ENCODE results near the gene NELFA.
"Not testable (repeated sequence)": the region's sequence is repeated elsewhere in the genome, so short reads cannot be mapped to it uniquely, and the experiment has no call there.

The NELFA gene

DNA sequence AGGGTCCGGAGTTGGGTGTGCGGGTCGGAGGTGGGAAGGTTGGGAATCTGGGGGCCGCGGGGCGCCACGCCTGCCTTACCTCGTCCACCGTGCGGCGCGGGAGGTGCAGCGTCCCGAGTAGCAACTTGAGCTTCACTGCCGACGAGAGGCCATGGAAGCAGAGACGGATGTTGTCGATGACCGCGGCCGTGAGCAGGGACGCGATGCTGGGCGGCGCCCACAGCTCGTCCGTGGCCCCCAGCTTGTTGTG lies 178 bp downstream of the NELFA start:
- TF ChIP-seq, protein P1, sequence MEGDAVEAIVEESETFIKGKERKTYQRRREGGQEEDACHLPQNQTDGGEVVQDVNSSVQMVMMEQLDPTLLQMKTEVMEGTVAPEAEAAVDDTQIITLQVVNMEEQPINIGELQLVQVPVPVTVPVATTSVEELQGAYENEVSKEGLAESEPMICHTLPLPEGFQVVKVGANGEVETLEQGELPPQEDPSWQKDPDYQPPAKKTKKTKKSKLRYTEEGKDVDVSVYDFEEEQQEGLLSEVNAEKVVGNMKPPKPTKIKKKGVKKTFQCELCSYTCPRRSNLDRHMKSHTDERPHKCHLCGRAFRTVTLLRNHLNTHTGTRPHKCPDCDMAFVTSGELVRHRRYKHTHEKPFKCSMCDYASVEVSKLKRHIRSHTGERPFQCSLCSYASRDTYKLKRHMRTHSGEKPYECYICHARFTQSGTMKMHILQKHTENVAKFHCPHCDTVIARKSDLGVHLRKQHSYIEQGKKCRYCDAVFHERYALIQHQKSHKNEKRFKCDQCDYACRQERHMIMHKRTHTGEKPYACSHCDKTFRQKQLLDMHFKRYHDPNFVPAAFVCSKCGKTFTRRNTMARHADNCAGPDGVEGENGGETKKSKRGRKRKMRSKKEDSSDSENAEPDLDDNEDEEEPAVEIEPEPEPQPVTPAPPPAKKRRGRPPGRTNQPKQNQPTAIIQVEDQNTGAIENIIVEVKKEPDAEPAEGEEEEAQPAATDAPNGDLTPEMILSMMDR (IDR thresholded peaks at IDR 0.05; ENCODE audit: low read depth, low read length) = 0 out of 2 replicates have a peak, but pooled peaks have one; percentile 4
- Histone ChIP-seq H3K27ac (peak overlapping the region; percentile 99), H3K36me3 (peaks cover 37% of the 10 kb centered on the region), H3K27me3 (ENCODE audit: insufficient read depth, low read depth, severe bottlenecking) (no peaks in the 10 kb centered on the region), H3K9me3 (ENCODE audit: severe bottlenecking) (no peaks in the 10 kb centered on the region), H3K4me3 (ENCODE audit: low read depth, low read length) (peak overlapping the region; percentile 67)
- no peak for DNase-seq

DNA sequence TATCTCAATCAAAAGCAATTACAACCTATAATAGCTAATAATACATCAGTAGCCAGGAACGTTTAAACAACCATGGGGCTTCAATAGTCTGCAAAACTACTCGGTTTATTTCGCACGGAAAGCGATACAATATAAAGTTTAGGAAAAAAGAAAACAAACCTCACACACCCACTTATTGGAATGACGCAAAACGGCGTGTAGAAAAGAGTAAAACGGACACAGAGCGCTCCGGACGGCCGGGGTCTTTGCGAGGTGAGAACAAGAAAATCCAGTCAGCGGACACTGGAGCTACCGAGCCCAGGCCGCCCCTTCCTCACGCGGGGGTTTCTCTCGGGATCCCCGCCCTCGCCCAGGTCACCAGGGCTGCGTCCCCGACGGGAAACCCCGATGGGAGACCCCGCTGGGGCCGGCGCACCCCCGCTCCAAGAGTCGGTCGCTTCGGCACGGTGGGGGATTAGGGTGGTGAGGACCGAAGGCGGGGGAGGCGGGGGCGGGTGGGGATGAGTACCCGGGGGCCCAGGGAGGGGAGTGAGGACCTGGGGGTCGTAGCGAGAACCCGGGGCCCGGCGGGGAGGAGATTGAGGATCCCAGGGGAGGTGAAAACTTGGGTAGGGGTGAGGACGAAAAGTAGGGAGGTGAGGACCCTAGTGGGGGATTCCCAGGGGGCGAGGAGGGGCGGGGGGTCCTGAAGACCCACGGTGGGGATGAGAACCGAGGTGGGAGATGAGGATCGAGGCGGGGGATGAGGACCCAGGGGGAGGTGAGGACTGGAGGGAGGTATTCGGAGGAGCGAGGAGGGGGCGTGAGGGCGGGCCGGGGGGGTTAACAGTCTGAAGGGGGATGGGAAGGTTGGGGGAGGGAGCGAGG lies 737 bp downstream of the NELFA start:
- Histone ChIP-seq H3K4me3 (ENCODE audit: low read depth, low read length) (peak overlapping the region; percentile 67), H3K36me3 (peaks cover 43% of the 10 kb centered on the region), H3K9me3 (ENCODE audit: severe bottlenecking) (no peaks in the 10 kb centered on the region), H3K27me3 (ENCODE audit: insufficient read depth, low read depth, severe bottlenecking) (no peaks in the 10 kb centered on the region), H3K27ac (peak overlapping the region; percentile 99)
- DNase-seq = no peak
- TF ChIP-seq, protein P1 (IDR thresholded peaks at IDR 0.05; ENCODE audit: low read depth, low read length) = no peak

DNA sequence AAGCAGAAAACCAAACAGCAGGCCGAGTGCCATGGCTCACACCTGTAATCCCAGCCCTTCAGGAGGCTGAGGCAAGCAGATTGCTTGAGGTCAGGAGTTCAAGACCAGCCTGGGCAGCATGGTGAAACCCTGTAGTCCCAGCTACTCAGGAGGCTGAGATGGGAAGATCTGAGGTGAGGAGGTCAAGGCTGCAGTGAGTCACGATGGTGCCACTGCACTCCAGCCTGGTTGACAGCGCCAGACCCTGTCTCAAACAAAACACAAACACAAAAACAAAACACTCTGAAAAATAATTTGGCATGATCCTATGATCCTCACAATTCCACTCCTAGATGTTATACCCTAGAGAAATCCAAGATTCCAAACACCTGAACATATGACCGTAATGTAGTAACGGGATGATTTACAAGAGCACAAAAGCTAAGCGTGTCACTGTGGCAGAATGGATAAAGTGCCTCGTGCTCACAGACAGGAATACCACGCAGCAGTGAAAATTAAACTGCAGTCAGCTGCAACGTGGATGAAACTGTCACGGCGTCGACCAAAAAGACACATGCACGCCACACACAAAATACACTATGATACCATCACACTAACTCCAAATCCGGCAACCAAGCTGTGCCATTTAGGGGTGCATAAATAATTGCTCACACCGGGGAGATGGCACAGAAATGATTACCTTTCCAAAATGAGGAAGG lies 1.7 kb downstream of the NELFA start:
- H3K27ac ChIP-seq = no peak overlapping the region
- peaks cover 48% of the 10 kb centered on the region for H3K36me3 ChIP-seq
- H3K4me3 ChIP-seq (ENCODE audit: low read depth, low read length) = peak overlapping the region; percentile 67
- DNase-seq = no peak
- H3K9me3 ChIP-seq (ENCODE audit: severe bottlenecking) = no peaks in the 10 kb centered on the region
- H3K27me3 ChIP-seq (ENCODE audit: insufficient read depth, low read depth, severe bottlenecking) = no peaks in the 10 kb centered on the region
- TF ChIP-seq, protein P1 (IDR thresholded peaks at IDR 0.05; ENCODE audit: low read depth, low read length) = no peak

DNA sequence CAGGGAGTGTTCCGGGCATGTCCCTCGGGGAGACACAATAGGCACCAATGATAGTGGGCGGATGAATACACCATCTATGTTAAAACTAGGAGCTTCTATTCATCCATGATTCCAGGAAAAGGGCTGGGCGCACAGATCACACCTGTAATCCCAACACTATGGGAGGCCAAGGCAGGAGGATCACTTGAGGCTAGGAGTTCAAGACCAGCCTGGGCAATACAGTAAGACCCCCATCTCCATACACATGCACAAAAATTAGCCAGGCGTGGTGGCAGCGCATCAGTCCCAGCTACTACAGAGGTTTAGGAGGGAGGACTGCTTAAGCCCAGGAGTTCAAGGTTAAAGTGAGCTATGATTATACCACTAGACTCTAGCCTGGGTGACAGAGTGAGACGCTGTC lies 2.4 kb downstream of the NELFA start:
- Histone ChIP-seq H3K4me3 (ENCODE audit: low read depth, low read length) (no peak overlapping the region), H3K27me3 (ENCODE audit: insufficient read depth, low read depth, severe bottlenecking) (no peaks in the 10 kb centered on the region), H3K9me3 (ENCODE audit: severe bottlenecking) (no peaks in the 10 kb centered on the region), H3K36me3 (peaks cover 48% of the 10 kb centered on the region), H3K27ac (no peak overlapping the region)
- no peak for DNase-seq
- TF ChIP-seq, protein P1 (IDR thresholded peaks at IDR 0.05; ENCODE audit: low read depth, low read length) = no peak

DNA sequence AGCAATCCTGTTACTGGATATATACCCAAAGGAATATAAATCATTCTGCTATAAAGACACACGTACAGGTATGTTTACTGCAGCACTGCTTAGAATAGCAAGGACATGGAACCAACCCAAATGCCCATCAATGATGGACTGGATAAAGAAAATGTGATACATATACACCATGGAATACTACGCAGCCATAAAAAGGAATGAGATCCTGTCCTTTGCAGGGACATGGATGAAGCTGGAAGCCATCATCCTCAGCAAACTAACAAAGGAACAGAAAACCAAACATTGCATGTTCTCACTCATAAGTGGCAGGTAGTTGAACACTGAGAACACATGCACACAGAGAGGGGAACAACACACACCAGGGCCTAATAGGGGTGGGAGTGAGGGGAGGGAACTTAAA lies 5.4 kb downstream of the NELFA start:
- H3K36me3 ChIP-seq = peaks cover 60% of the 10 kb centered on the region
- not testable (repeated sequence) for H3K9me3 ChIP-seq (ENCODE audit: severe bottlenecking); DNase-seq; H3K27ac ChIP-seq; H3K4me3 ChIP-seq (ENCODE audit: low read depth, low read length); H3K27me3 ChIP-seq (ENCODE audit: insufficient read depth, low read depth, severe bottlenecking)

GRCh38 chr4:1999308-1999707 lies 9.5 kb downstream of the NELFA start:
- H3K36me3 ChIP-seq = peaks cover 49% of the 10 kb centered on the region
- H3K27me3 ChIP-seq (ENCODE audit: insufficient read depth, low read depth, severe bottlenecking); H3K27ac ChIP-seq; H3K4me3 ChIP-seq (ENCODE audit: low read depth, low read length); DNase-seq; H3K9me3 ChIP-seq (ENCODE audit: severe bottlenecking): not testable (repeated sequence)
